H9 (cell line): ENCODE data around the gene NARF. TPM values are rescaled to one million over a fixed set of nuclear protein-coding genes. Genes with fewer than 3 reads are reported as not detected.

Experiments used
- DNase-seq: peaks from one replicate; pipeline ENCODE4 v3.0.0-alpha.2; 2017
- H2AFZ ChIP-seq: one replicate; pipeline ENCODE4 v1.6.1; 2013; ENCODE audit warnings: mild to moderate bottlenecking, low read length, control low read depth, moderate library complexity
- H2AK5ac ChIP-seq: 2 replicates; pipeline ENCODE4 v1.6.1; 2013; ENCODE audit warnings: low read length, control low read depth, mixed read lengths; ENCODE audit not compliant: insufficient read length
- H2BK120ac ChIP-seq: one replicate; pipeline ENCODE4 v1.6.1; 2013; ENCODE audit warnings: low read depth, mild to moderate bottlenecking, low read length, control low read depth, inconsistent platforms; ENCODE audit not compliant: poor library complexity, severe bottlenecking
- H2BK12ac ChIP-seq: 2 replicates; pipeline ENCODE4 v1.6.1; 2013; ENCODE audit warnings: low read length, control low read depth, mixed read lengths, low read depth; ENCODE audit not compliant: insufficient read length
- H2BK15ac ChIP-seq: 2 replicates; pipeline ENCODE4 v1.6.1; 2013; ENCODE audit warnings: low read depth, low read length, control low read depth
- H2BK20ac ChIP-seq: one replicate; pipeline ENCODE4 v1.6.1; 2013; ENCODE audit warnings: low read depth, mild to moderate bottlenecking, low read length, control low read depth, inconsistent platforms; ENCODE audit not compliant: poor library complexity, severe bottlenecking
- H2BK5ac ChIP-seq: 2 replicates; pipeline ENCODE4 v1.6.1; 2013; ENCODE audit warnings: low read length, control low read depth, mixed read lengths; ENCODE audit not compliant: insufficient read length
- H3K14ac ChIP-seq: 2 replicates; pipeline ENCODE4 v1.6.1; 2013; ENCODE audit warnings: low read length, control low read depth; ENCODE audit not compliant: insufficient read depth
- H3K18ac ChIP-seq: 2 replicates; pipeline ENCODE4 v1.6.1; 2013; ENCODE audit warnings: low read depth, mild to moderate bottlenecking, mixed read lengths, low read length, control low read depth; ENCODE audit not compliant: insufficient read length
- H3K23ac ChIP-seq: 2 replicates; pipeline ENCODE4 v1.6.1; 2013; ENCODE audit warnings: low read length, control low read depth, mixed read lengths, low read depth; ENCODE audit not compliant: insufficient read length
- H3K23me2 ChIP-seq: 2 replicates; pipeline ENCODE4 v1.6.1; 2013; ENCODE audit warnings: low read depth, mild to moderate bottlenecking, mixed read lengths, low read length, control low read depth; ENCODE audit not compliant: insufficient read length, poor library complexity, severe bottlenecking
- H3K27ac ChIP-seq: 2 replicates; pipeline ENCODE4 v1.5.1; 2013; ENCODE audit warnings: low read length, control low read depth, mixed read lengths, low read depth; ENCODE audit not compliant: insufficient read length
- H3K27me3 ChIP-seq: 2 replicates; pipeline ENCODE4 v1.6.1; 2013; ENCODE audit warnings: low read length, control low read depth, inconsistent platforms; ENCODE audit not compliant: insufficient read depth
- H3K4ac ChIP-seq: 2 replicates; pipeline ENCODE4 v1.6.1; 2013; ENCODE audit warnings: low read depth, mild to moderate bottlenecking, control low read depth, inconsistent platforms, low read length, moderate library complexity
- H3K4me1 ChIP-seq: 2 replicates; pipeline ENCODE4 v1.6.1; 2013; ENCODE audit warnings: low read length, control low read depth, inconsistent platforms; ENCODE audit not compliant: insufficient read depth
- H3K4me2 ChIP-seq: 2 replicates; pipeline ENCODE4 v1.6.1; 2013; ENCODE audit warnings: low read length, control low read depth, mixed read lengths; ENCODE audit not compliant: insufficient read length, insufficient read depth
- H3K56ac ChIP-seq: 2 replicates; pipeline ENCODE4 v1.6.1; 2013; ENCODE audit warnings: low read depth, mild to moderate bottlenecking, mixed read lengths, low read length, control low read depth; ENCODE audit not compliant: insufficient read length
- H3K79me1 ChIP-seq: 2 replicates; pipeline ENCODE4 v1.6.1; 2013; ENCODE audit warnings: low read depth, mild to moderate bottlenecking, moderate library complexity, low read length, control low read depth, inconsistent platforms; ENCODE audit not compliant: insufficient read depth, poor library complexity, severe bottlenecking
- H3K79me2 ChIP-seq: 2 replicates; pipeline ENCODE4 v1.6.1; 2013; ENCODE audit warnings: low read length, control low read depth, inconsistent platforms; ENCODE audit not compliant: insufficient read depth
- H3K9ac ChIP-seq: 2 replicates; pipeline ENCODE4 v1.6.1; 2013; ENCODE audit warnings: low read length, control low read depth, mixed read lengths; ENCODE audit not compliant: insufficient read length; ENCODE audit errors: extremely low read depth
- H3K9me3 ChIP-seq: one replicate; pipeline ENCODE4 v1.6.1; 2013; ENCODE audit warnings: low read depth, low read length, inconsistent platforms; ENCODE audit not compliant: control insufficient read depth
- H3T11ph ChIP-seq: one replicate; pipeline ENCODE4 v1.6.1; 2013; ENCODE audit warnings: mild to moderate bottlenecking, low read length, control low read depth, inconsistent platforms
- H4K20me1 ChIP-seq: one replicate; pipeline ENCODE4 v1.6.1; 2013; ENCODE audit not compliant: control insufficient read depth, insufficient read length, insufficient read depth
- H4K5ac ChIP-seq: 2 replicates; pipeline ENCODE4 v1.6.1; 2013; ENCODE audit warnings: low read depth, mild to moderate bottlenecking, mixed read lengths, low read length, control low read depth; ENCODE audit not compliant: insufficient read length
- H4K8ac ChIP-seq: replicated peaks from 2 replicates; pipeline ENCODE4 v1.6.1; 2013; ENCODE audit warnings: low read length, control low read depth, mixed read lengths, low read depth; ENCODE audit not compliant: insufficient read length
- H4K91ac ChIP-seq: 2 replicates; pipeline ENCODE4 v1.6.1; 2013; ENCODE audit warnings: low read depth, mild to moderate bottlenecking, moderate library complexity, mixed read lengths, low read length, control low read depth; ENCODE audit not compliant: insufficient read length
- H3K27ac Mint-ChIP-seq, 3 experiments: 2 replicates in 2 of 3; 3 replicates in 1 of 3; pipeline ENCODE4 v1.8.0; 2020 to 2021; ENCODE audit warnings: mixed read lengths in 3 of 3, mild to moderate bottlenecking in 1 of 3, moderate library complexity in 1 of 3
- H3K27me3 Mint-ChIP-seq: 2 replicates; pipeline ENCODE4 v1.8.0; 2021; ENCODE audit warnings: low read depth, mild to moderate bottlenecking, moderate library complexity, mixed read lengths
- H3K36me3 Mint-ChIP-seq, 3 experiments: 2 replicates in 2 of 3; 3 replicates in 1 of 3; pipeline ENCODE4 v1.8.0; 2020 to 2021; ENCODE audit warnings: low read depth in 3 of 3, mixed read lengths in 3 of 3; ENCODE audit not compliant: insufficient read depth in 1 of 3
- H3K4me1 Mint-ChIP-seq, 2 experiments: 2 replicates each; pipeline ENCODE4 v1.8.0; 2020; ENCODE audit warnings: mixed read lengths in 2 of 2
- H3K4me3 Mint-ChIP-seq, 2 experiments: 2 replicates in 1 of 2; 3 replicates in 1 of 2; pipeline ENCODE4 v1.8.0; 2020 to 2021; ENCODE audit warnings: mild to moderate bottlenecking in 2 of 2, mixed read lengths in 2 of 2, moderate library complexity in 1 of 2
- H3K9me3 Mint-ChIP-seq, 2 experiments: 2 replicates in 1 of 2; 3 replicates in 1 of 2; pipeline ENCODE4 v1.8.0; 2020; ENCODE audit warnings: mild to moderate bottlenecking in 2 of 2, mixed read lengths in 2 of 2, moderate library complexity in 1 of 2
- WGBS: extraction: QIAGEN DNeasy Blood & Tissue Kit; methylation state at CpG from one replicate; pipeline ENCODE4 v1.1.7; 2013; ENCODE audit warnings: missing lambda C conversion rate, low lambda C conversion rate, mixed read lengths; ENCODE audit not compliant: insufficient read length; ENCODE audit errors: extremely low coverage; 5-methylcytosine and 5-hydroxymethylcytosine counted together
- total RNA-seq: library from RNA; stranded (reverse); gene quantifications from 2 replicates; pipeline ENCODE4 v1.2.1, GENCODE V29; 2021
- TF ChIP-seq, protein P1 (sequence below): fragments of 200-600 bp; sonication (generic); conservative IDR thresholded peaks from 3 replicates; pipeline ENCODE4 v1.8.0; 2021; ENCODE audit warnings: antibody characterized with exemption, mild to moderate bottlenecking

Gene NARF
- total RNA-seq, 1 experiment from 2014 or later = 124 TPM

DNA sequence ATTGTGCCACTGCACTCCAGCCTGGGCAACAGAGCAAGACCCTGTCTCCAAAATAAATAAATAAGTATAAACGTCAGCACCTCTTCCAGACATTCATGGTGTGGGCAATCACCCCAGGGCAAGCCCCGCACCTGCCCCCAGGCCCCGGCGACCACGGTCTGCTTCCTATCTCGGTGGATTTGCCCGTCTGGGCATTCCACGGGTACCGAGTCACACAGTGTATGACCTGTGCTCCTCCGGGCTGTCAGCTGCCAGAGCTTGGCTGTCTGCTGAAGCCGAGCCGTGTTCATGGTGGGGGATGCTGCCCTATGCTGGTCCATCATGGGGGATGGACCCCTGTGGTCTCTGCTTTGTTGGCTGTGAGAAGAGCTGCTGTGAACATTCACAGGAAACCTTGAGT is 23.4 kb upstream of the NARF start:
- no peaks in the 10 kb centered on the region for H3K9me3 ChIP-seq
- H4K91ac ChIP-seq = no peak overlapping the region
- no peak overlapping the region; the same call in 1 of the 2 replicates for H3K14ac ChIP-seq
- H2AFZ ChIP-seq = no peak overlapping the region
- H3K23ac ChIP-seq = no peak overlapping the region
- no peak overlapping the region for H4K5ac ChIP-seq
- no peak overlapping the region for H2BK15ac ChIP-seq
- no peaks in the 10 kb centered on the region for H4K20me1 ChIP-seq
- Mint-ChIP-seq H3K27me3 (no peaks in the 10 kb centered on the region; the same call in 1 of the 2 replicates), H3K4me3 (no peak overlapping the region), H3K9me3 (no peaks in the 10 kb centered on the region), H3K27ac (no peak overlapping the region; a peak in 1 of 7 replicates), H3K36me3 (peaks cover under 1 to 15% (median 11%) of the 10 kb centered on the region in 3 experiments; a peak in 6 of 7 replicates), H3K4me1 (peaks cover 2 to 6% of the 10 kb centered on the region in 2 experiments; a peak in 1 of 4 replicates)
- H3K4ac ChIP-seq = no peak overlapping the region
- no peaks in the 10 kb centered on the region for H3K79me1 ChIP-seq
- TF ChIP-seq, protein P1, sequence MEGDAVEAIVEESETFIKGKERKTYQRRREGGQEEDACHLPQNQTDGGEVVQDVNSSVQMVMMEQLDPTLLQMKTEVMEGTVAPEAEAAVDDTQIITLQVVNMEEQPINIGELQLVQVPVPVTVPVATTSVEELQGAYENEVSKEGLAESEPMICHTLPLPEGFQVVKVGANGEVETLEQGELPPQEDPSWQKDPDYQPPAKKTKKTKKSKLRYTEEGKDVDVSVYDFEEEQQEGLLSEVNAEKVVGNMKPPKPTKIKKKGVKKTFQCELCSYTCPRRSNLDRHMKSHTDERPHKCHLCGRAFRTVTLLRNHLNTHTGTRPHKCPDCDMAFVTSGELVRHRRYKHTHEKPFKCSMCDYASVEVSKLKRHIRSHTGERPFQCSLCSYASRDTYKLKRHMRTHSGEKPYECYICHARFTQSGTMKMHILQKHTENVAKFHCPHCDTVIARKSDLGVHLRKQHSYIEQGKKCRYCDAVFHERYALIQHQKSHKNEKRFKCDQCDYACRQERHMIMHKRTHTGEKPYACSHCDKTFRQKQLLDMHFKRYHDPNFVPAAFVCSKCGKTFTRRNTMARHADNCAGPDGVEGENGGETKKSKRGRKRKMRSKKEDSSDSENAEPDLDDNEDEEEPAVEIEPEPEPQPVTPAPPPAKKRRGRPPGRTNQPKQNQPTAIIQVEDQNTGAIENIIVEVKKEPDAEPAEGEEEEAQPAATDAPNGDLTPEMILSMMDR = no peak
- H2BK120ac ChIP-seq = no peak overlapping the region
- H3K27me3 ChIP-seq = no peaks in the 10 kb centered on the region
- H3K23me2 ChIP-seq = no peaks in the 10 kb centered on the region
- H3K9ac ChIP-seq = no peak overlapping the region
- no CpG with 5 or more reads among the region's 12 CpGs for WGBS
- H3K4me1 ChIP-seq = no peaks in the 10 kb centered on the region
- H2BK12ac ChIP-seq = no peak overlapping the region
- H3K27ac ChIP-seq = no peak overlapping the region
- no peaks in the 10 kb centered on the region for H3K79me2 ChIP-seq
- H3K4me2 ChIP-seq = no peak overlapping the region
- H3K18ac ChIP-seq = no peak overlapping the region
- no peak overlapping the region for H3T11ph ChIP-seq
- no peak for DNase-seq
- H2AK5ac ChIP-seq = no peak overlapping the region
- H2BK20ac ChIP-seq = no peak overlapping the region
- no peak overlapping the region for H3K56ac ChIP-seq
- H4K8ac ChIP-seq = no peak overlapping the region
- no peak overlapping the region for H2BK5ac ChIP-seq
